IPS-18c (cell line): ENCODE measurements around the gene NODAL.
"Not testable (repeated sequence)": the region's sequence is repeated elsewhere in the genome, so short reads cannot be mapped to it uniquely, and the experiment has no call there.

Experiments
- H3K4me3 ChIP-seq: 2 replicates; pipeline ENCODE4 v1.7.0; 2013; ENCODE audit warnings: low read depth, mild to moderate bottlenecking, low read length, moderate library complexity; ENCODE audit not compliant: insufficient read depth
- H3K9me3 ChIP-seq: one replicate; pipeline ENCODE4 v1.6.1; 2013; ENCODE audit warnings: mild to moderate bottlenecking, low read length, moderate library complexity; ENCODE audit not compliant: control insufficient read depth, insufficient read depth

NODAL gene

DNA sequence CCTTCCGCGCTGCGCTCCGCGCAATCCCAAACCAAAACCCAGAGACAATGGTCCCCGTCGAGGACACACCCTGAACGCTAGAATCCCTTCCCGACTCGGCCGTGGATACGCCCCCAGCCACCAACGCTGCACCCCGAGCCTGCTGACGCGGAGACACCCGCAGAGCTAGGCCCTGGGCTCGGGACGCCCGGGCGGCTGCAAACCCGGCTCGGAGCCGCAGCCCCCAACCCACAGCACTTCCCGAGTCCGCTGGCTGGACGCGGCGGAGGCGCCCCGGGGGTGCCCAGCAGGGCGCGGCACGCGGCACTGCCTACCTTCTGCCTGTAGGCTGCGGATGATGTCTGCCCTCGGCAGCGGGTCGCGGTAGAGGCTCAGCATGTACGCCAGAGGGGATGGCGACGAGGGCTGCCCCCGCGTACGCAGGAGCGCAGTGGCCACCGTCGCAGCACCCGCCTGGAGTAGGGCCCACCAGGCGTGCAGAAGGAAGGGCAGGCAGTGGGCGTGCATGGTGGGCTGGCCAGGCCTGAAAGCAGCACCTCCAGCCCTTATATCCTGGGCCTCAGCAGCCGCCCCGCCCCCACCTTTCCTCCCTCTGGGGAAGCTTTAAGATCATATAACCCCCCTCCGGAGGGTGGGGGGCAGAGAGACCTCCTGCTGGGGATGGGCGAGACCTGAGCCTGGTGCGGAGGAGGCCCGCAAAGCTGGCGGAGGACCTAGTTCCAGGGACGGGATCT, at the start of gene NODAL:
Gene NODAL (minus strand): TSS at position 521 of the 734 bp plus-strand sequence. CDS start 14 bp downstream, at position 507.
- Histone ChIP-seq H3K9me3 (no peaks in the 10 kb centered on the region), H3K4me3 (peak within 1 kb of the TSS; percentile 58)

DNA sequence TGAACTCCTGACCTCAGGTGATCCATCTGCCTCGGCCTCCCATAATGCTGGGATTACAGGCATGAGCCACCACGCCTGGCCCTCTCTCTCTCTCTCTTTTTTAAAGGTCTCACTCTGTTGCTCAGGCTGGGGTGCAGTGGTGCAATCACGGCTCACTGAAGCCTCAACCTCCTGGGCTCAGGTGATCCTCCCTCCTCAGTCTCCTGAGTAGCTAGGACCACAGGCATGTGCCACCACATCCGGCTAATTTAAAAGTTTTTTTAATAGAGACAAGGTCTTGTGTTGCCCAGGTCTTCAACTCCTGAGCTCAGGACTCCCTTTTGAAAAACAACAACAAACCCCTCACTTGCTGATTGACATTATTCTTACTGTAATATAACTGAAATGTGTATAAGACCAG, 48.7 kb upstream of the NODAL start:
- Histone ChIP-seq H3K4me3 (no peak overlapping the region), H3K9me3 (no peaks in the 10 kb centered on the region)

DNA sequence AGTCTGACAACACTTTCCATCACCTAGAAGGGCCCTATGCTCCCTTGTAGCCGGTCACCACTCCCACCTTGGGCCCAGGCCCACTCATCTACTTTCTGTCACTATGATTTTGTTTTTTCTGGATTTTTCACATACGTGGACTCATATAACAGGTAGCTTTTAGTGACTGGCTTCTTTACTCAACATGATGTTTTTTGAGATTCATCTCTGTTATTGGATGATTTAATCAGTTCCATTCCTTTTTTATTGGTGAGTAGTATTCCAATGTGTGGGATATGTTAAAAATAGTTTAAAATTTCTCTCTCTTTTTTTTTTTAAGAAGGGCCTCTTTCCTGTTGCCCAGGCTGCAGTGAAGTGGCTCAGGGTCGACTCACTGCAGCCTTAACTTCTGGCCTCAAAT, 46.3 kb upstream of the NODAL start:
- H3K9me3 ChIP-seq = no peaks in the 10 kb centered on the region
- H3K4me3 ChIP-seq = no peak overlapping the region

- not testable (repeated sequence) for H3K9me3 ChIP-seq, H3K4me3 ChIP-seq
Measured at GRCh38 chr10:70483872-70484271, 42.4 kb upstream of the NODAL start.

GRCh38 chr10:70482982-70483760, 41.7 kb upstream of the NODAL start:
- Histone ChIP-seq H3K4me3 (no peak overlapping the region), H3K9me3 (no peaks in the 10 kb centered on the region)

GRCh38 chr10:70481831-70482530, 40.5 kb upstream of the NODAL start:
- Histone ChIP-seq H3K9me3 (no peaks in the 10 kb centered on the region), H3K4me3 (no peak overlapping the region)

DNA sequence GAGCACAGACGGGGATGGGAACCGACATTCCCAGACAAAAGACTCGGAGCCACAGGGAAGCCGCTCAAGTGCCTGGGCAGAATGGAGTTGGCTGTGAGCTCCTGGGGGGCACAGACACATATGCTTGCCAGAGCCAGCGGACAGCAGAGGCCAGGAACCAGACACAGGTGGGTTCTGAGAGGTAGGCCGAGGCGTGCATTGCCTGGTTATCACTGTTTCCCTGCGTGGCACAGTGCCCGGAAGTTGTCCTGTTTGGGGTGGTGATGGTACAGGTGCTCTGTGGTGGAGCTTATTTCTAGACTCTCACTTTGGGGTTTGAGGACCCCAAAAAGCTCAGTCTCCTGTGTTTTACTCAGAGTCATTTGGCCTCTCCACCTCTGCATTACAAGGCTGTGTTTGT, 39.6 kb upstream of the NODAL start:
- H3K4me3 ChIP-seq = no peak overlapping the region
- H3K9me3 ChIP-seq = no peaks in the 10 kb centered on the region

- Histone ChIP-seq H3K9me3 (no peaks in the 10 kb centered on the region), H3K4me3 (no peak overlapping the region)
Measured at GRCh38 chr10:70480239-70480861, 38.9 kb upstream of the NODAL start.

GRCh38 chr10:70479626-70480238, 38.3 kb upstream of the NODAL start:
- no peaks in the 10 kb centered on the region for H3K9me3 ChIP-seq
- H3K4me3 ChIP-seq = peak overlapping the region; percentile 77

GRCh38 chr10:70479165-70479581, 37.7 kb upstream of the NODAL start:
- H3K9me3 ChIP-seq = no peaks in the 10 kb centered on the region
- peak overlapping the region; percentile 77 for H3K4me3 ChIP-seq

DNA sequence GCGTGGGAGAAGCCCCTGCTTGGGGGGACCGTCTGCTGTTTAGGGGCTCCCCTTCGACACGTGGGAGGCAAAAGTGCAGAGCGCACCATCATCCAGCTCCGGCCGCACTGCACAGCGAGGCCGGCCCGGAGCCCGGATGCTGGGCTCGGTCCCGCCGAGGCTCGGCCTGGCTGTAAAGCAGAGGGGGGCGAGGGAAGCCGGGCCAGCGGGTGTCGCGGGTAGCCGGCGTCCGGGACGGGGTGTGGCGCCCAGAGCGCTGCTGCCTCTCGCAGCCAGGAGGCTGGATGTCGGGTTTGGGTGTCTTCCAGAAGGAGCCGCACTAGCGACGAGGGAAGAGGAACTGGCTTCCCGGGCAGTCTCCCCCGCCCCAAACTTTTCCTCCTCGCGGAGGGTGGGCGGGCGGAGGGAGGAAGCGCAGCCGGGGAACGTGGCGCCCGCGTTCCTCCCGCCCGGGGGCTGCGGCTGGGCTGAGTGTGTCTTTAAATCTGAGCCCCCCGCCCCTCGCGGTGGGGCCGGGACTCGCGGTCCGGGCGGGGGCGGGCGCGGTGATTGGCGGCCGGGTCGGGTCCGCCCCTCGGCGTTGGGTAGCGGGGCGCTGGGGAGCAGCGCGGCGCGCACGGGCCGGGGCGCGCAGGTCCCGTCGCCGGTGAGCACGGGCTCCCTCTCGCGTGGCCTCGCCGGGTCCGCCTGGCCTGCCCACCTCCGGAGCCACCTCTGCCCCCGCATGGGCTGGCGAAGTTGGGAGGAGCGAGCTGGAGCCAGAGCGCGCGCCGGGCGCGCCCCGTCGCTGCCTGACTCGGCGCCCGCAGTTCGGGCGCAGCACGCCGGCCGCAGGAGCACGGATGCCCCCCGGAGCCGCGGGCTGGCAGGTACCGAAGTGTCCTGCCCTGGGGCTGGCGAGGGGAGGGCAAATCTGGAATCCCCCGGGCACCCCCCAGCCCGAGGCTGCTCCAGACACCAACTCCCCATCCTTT, 37.0 kb upstream of the NODAL start, which contains the start of gene PALD1:
Gene PALD1 (plus strand): TSS at position 577 of the 974 bp plus-strand sequence. CDS start 47,185 bp downstream, outside the sequence.
- Histone ChIP-seq H3K4me3 (peak within 1 kb of the TSS; percentile 77), H3K9me3 (no peaks in the 10 kb centered on the region)

GRCh38 chr10:70477661-70478162, 36.2 kb upstream of the NODAL start:
- Histone ChIP-seq H3K9me3 (no peaks in the 10 kb centered on the region), H3K4me3 (peak overlapping the region; percentile 77)

- Histone ChIP-seq H3K9me3 (no peaks in the 10 kb centered on the region), H3K4me3 (no peak overlapping the region)
Measured at GRCh38 chr10:70476249-70477035, 35.0 kb upstream of the NODAL start.

DNA sequence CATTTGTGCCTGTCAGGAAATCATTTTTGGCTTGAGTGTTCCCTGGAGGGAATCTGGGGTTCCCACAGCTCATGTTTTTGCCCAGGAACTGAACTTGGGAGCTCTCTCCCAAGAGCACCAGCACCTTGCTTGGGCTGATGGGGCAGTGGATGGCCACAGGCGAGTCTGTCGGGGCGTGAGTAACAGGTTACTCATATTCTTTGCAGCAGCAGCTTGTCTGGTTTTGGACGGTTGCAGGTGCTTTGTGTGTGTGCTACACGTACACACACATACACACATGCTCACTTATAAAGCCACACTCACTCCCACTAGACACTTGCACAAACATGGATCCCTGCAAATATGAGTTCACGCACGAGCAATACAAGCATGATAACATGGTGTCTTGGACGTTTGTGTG, 34.2 kb upstream of the NODAL start:
- no peaks in the 10 kb centered on the region for H3K9me3 ChIP-seq
- no peak overlapping the region for H3K4me3 ChIP-seq

GRCh38 chr10:70474780-70475179, 33.3 kb upstream of the NODAL start:
- H3K4me3 ChIP-seq = no peak overlapping the region
- H3K9me3 ChIP-seq = no peaks in the 10 kb centered on the region
